GM10248 (cell line): ENCODE measurements around the gene CARMIL1.

Source experiments
- CTCF ChIA-PET: fragments of 300-600 bp; sonication (Branson Sonifier 250); formaldehyde crosslinking; extraction: SDS; loops from one replicate; lab custom pipeline; 2021; ENCODE audit warnings: antibody characterized with exemption; lab: Yijun Ruan, JAX
- POLR2A ChIA-PET: fragments of 350-650 bp; sonication (Branson Sonifier 250); formaldehyde crosslinking; extraction: SDS; loops from one replicate; lab custom pipeline; 2020; ENCODE audit warnings: antibody characterized with exemption; lab: Yijun Ruan, JAX
- DNase-seq: peaks from one replicate; pipeline ENCODE4 v3.0.0; 2012; ENCODE audit errors: extremely low spot score
- CTCF ChIP-seq: IDR thresholded peaks from 2 replicates; pipeline ENCODE4 v1.5.1; 2012; ENCODE audit warnings: mild to moderate bottlenecking, low read depth; ENCODE audit errors: extremely low read depth, missing control alignments, control extremely low read depth

Gene CARMIL1

GRCh38 chr6:25620391-25620790, 341.2 kb downstream of the CARMIL1 start:
- no peak for TF ChIP-seq CTCF
- ChIA-PET CTCF (no interaction called here), POLR2A (no interaction called here)
- DNase-seq, result no peak

GRCh38 chr6:25623065-25623464, 343.9 kb downstream of the CARMIL1 start:
- DNase-seq, result no peak
- POLR2A ChIA-PET, result no interaction called here
- no peak for TF ChIP-seq CTCF
- CTCF ChIA-PET, result no interaction called here

GRCh38 chr6:25623879-25624278, 344.7 kb downstream of the CARMIL1 start:
- DNase-seq, result no peak
- no peak for TF ChIP-seq CTCF
- CTCF ChIA-PET, result interaction anchor here (1.3 to 2.2 kb wide), 2 partner anchors 11 to 358 kb away, joined by 4 to 6 read pairs; no protein-coding TSS in a partner anchor
- POLR2A ChIA-PET, result no interaction called here

- POLR2A ChIA-PET, result no interaction called here
- CTCF ChIA-PET, result no interaction called here
- TF ChIP-seq CTCF, result no peak
- no peak for DNase-seq
These were observed 347.8 kb downstream of the CARMIL1 start for GRCh38 chr6:25627001-25627400.

- POLR2A ChIA-PET, result no interaction called here
- CTCF ChIA-PET, result interaction anchor here (0.7 to 1.1 kb wide), 2 partner anchors 11 to 164 kb away, joined by 3 to 4 read pairs; no protein-coding TSS in a partner anchor
- TF ChIP-seq CTCF, result no peak
These were observed 349.5 kb downstream of the CARMIL1 start for GRCh38 chr6:25628471-25629197.

GRCh38 chr6:25629198-25629576, 350.0 kb downstream of the CARMIL1 start:
- no peak for DNase-seq
- TF ChIP-seq CTCF, result no peak
- ChIA-PET POLR2A (no interaction called here), CTCF (interaction anchor here (0.7 to 1.1 kb wide), 2 partner anchors 11 to 165 kb away, joined by 3 to 4 read pairs; no protein-coding TSS in a partner anchor)

More at GRCh38 chr6:25628471-25629197, 349.5 kb downstream of the CARMIL1 start:
- DNase-seq, result no peak
